ENCODE data around the gene KRT85. TPM values are rescaled to one million over a fixed set of nuclear protein-coding genes. Genes with fewer than 3 reads are reported as not detected.
"Not testable (repeated sequence)": the region's sequence is repeated elsewhere in the genome, so short reads cannot be mapped to it uniquely, and the experiment has no call there.

Gene KRT85
- polyA plus RNA-seq, 3 donors = not detected

DNA sequence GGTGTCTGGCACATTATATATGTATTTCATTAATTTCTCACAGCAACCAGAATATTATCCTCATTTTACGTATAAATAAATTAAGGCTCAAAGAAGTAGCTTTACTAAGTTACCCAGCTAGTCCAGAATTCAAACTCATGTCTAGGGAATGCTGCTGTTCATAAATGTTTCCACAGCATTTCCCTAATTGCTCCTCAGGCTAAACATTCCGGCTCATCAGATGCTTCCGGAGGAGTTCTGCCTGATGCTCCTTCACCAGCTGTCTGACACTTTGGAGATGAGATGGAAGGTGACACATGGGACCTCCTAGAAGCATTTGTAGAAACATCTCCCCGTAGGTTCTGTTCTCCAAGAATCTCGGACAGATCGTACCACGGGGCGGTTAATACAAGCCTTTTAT lies 12.1 kb downstream of the KRT85 start:
- no peak for DNase-seq (ENCODE audit: extremely low read depth in 1 of 11, low read depth in 9 of 11, low spot score in 4 of 11)

GRCh38 chr12:52354200-52354599 lies 13.1 kb downstream of the KRT85 start:
- no peak for DNase-seq (ENCODE audit: extremely low read depth in 1 of 11, low read depth in 9 of 11, low spot score in 4 of 11)

DNA sequence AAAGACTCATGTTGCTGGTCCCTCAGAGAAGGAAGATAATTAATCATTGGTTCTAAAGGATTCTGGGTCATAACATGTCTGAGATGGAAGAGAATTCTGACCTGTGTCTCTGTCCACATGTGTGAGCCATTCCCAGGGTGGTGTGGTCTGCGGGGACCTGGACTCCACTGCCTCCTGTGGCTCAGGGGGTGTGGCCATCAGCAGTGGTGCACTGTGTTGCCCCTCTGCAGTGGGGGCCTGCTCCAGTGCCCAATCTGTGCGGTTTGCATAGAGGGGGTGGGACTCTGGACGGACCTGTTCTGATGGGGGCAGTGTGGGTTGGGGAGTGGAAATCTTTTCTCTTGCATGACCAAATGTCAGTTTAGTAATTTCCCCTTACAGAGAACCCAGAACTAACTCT lies 13.5 kb downstream of the KRT85 start:
- no peak for DNase-seq (ENCODE audit: extremely low read depth in 1 of 11, low read depth in 9 of 11, low spot score in 4 of 11)

- DNase-seq (ENCODE audit: extremely low read depth in 1 of 11, low read depth in 9 of 11, low spot score in 4 of 11) = no peak
Observed at GRCh38 chr12:52352951-52353350, 14.3 kb downstream of the KRT85 start.

GRCh38 chr12:52351196-52352059 lies 15.9 kb downstream of the KRT85 start:
- DNase-seq (ENCODE audit: extremely low read depth in 1 of 11, low read depth in 9 of 11, low spot score in 4 of 11) = no peak

DNA sequence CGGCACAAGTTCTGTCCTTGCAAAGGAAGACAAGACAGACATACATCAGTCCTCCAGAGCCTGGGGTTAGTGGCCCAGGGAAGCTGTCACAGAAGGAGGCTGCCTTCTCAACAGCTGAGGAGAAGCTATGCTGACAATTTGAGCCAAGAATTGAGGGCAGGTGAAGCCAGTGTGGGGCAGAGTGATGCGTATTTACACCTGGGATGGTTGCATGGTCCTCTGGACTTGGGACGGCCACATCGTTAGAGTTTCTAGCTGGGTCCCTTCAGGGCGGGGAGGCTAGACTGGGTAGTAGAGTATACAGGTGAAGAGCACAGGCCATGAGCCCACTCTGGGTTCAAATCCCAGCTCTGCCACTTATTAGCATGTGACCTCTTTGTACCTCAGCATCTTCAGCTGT lies 16.5 kb downstream of the KRT85 start:
- no peak for DNase-seq (ENCODE audit: extremely low read depth in 1 of 11, low read depth in 9 of 11, low spot score in 4 of 11)

DNA sequence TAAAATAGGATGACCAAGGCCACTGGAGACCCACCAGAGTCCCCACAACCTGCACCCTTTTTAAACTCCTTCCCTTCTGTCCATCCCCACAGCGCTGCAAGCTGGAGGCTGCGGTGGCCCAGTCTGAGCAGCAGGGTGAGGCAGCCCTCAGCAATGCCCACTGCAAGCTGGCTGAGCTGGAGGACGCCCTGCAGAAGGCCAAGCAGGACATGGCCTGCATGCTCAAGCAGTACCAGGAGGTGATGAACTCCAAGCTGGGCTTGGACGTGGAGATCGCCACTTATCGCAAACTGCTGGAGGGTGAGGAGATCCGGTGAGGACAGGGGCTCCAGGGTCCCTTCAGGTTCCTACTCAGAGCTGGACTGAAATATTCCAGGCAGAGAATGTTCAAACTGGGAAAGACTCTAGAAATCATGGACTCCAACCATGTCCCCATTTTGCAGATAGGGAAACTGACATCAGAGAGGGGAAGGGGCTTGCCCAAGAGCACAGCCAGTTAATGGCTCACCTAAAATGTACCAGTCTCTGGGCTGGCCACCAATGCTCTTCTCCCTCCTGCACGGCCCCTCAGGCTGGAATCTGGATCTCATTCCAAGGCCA lies 17.2 kb downstream of the KRT85 start:
- DNase-seq (ENCODE audit: extremely low read depth in 1 of 11, low read depth in 9 of 11, low spot score in 4 of 11) = no peak

DNA sequence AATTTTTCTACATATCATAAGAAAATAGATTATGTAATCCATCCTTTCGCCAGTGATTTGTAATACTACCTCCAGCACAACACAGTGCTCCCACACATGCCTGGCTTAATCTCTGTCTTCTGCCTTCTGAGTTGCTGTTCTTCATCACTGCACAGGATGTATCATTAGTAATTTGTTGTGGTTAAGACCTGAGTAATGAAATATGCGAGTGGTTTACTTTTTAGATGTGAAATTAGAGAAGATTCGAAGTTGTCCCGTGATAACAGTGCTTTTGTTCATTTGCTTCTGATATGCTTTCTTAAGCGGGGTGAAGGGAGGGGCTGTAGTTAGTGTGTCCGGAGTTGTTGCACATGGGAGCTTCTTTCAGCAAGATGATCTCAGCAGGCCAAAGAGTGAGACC lies 18.1 kb downstream of the KRT85 start:
- no peak for DNase-seq (ENCODE audit: extremely low read depth in 1 of 11, low read depth in 9 of 11, low spot score in 4 of 11)

DNA sequence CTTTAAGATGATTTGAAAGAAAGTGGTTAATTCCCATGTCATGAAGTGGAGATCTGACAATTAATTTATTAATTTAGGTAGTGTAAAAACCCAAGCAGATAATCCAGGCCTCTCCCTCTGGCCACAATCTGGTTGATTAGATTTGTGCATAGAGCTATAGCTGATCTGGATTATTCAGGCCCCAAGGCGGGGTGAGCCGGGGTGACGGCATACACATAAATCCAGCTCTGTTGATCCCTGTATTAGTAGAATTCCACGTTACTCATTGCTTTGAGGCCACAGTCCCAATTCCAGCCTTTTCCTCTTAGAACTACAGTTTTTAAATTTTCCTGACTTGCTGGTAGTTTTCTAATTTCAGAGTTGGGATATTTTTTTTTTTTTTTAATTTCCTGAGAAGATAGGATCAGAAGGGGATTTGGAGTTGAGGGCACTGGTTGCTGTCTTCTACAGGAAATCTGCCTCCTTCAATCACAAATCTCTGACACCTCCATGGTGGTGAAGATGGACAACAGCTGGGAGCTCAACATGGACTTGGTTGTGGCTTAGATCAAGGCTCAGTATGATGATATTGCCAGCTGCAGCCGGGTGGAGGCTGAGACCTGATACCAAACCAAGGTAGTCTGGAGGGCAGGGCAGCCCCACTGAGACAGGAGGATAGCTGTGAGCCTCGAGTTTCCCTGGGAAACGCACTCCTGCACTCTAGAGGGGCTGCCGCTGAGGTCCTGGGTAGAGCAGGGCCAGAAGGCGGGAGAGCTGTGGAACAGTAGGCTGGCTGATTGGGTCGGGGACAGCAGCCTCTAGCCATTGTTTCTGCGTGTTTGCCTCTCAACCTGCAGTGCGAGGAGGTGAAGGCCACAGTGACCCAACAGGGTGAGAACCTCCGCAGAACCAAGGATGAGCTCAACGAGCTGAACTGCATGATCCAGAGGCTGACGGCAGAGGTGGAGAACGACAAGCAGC lies 19.4 kb downstream of the KRT85 start:
- no peak for DNase-seq (ENCODE audit: extremely low read depth in 1 of 11, low read depth in 9 of 11, low spot score in 4 of 11)

- DNase-seq (ENCODE audit: extremely low read depth in 1 of 11, low read depth in 9 of 11, low spot score in 4 of 11) = no peak
Observed at GRCh38 chr12:52347016-52347415, 20.3 kb downstream of the KRT85 start.

DNA sequence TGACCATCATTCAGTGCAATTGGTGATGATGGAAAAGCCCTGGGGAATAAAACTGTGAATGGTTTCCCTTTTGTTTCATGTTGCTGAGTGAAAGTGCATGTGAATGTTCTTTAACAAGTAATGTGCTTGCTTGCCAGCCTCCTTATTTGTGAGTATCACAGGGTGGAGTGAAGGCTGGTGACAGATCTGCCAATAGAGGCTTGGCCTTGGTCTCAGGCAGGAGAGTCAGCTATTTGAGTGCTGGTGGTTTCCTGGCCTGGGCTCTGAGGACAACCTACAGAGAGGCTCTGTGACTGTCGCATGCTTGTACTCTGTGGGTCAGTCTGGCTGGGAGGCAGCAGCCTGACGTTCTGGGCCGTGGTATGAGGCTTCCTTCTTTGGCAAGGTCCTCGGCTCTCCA lies 20.7 kb downstream of the KRT85 start:
- DNase-seq (ENCODE audit: extremely low read depth in 1 of 11, low read depth in 9 of 11, low spot score in 4 of 11) = no peak

DNA sequence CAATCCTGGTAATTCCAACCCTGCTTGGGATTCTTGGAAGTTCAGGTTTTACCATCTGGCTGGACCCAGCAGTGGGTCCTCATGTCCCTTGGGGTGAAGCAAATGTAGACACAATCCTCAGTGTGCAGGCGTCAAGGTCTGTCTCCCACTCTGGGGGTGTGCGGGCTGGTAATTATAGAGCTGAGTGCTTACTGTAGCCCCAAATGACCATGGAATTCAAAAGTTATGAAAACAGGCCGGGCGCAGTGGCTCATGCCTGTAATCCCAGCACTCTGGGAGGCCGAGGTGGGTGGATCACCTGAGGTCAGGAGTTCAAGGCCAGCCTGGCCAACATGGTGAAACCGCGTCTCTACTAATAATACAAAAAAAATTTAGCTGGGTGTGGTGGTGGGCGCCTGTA lies 22.2 kb downstream of the KRT85 start:
- not testable (repeated sequence) for DNase-seq (ENCODE audit: extremely low read depth in 1 of 11, low read depth in 9 of 11, low spot score in 4 of 11)

- DNase-seq (ENCODE audit: extremely low read depth in 1 of 11, low read depth in 9 of 11, low spot score in 4 of 11) = no peak
Observed at GRCh38 chr12:52344111-52344510, 23.2 kb downstream of the KRT85 start.

DNA sequence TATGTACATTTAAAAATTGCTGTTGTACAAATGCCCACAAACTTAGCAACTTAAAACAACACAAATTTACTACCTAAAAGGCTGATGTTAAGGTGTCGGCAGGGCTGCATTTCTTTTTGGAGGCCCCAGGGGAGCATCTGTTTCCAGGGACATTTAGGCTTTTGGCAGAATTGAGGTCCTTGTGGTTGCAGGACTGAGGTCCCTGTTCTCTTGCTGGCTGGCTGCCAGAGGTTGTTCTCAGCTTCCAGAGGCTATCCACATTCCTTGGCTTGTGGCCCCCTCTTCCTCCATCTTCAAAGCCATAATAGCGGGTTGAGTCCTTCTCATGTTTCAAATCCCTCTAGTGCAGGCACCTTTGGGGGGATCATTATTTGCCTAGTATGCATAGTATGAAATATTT lies 23.7 kb downstream of the KRT85 start:
- no peak for DNase-seq (ENCODE audit: extremely low read depth in 1 of 11, low read depth in 9 of 11, low spot score in 4 of 11)

GRCh38 chr12:52342781-52343490 lies 24.3 kb downstream of the KRT85 start:
- no peak for DNase-seq (ENCODE audit: extremely low read depth in 1 of 11, low read depth in 9 of 11, low spot score in 4 of 11)

DNA sequence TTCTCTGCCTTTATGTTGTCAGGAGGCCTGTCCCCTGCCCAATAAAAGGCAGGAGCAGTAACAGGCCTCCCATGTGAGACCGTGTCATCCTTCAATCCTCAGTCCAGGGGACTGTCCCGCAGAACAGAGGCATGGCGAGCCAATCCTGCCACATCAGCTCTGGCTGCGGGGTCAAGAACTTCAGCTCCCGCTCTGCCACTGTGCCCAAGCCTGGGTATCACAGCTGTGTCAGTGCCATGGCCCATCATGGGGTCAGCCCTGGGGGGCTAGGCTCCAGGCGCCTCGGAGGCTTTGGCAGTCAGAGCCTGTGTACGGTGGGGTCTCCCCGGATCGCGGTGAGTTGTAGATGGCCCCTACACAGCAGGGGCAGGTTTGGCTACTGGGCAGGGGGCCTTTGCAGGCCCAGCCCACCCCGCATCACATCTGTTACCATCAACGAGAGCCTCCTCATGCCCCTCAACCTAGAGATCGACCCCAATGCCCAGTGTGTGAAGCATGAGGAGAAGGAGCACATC lies 26.2 kb downstream of the KRT85 start:
- no peak for DNase-seq (ENCODE audit: extremely low read depth in 1 of 11, low read depth in 9 of 11, low spot score in 4 of 11)

- DNase-seq (ENCODE audit: extremely low read depth in 1 of 11, low read depth in 9 of 11, low spot score in 4 of 11) = no peak
Observed at GRCh38 chr12:52338241-52338960, 28.9 kb downstream of the KRT85 start.

DNA sequence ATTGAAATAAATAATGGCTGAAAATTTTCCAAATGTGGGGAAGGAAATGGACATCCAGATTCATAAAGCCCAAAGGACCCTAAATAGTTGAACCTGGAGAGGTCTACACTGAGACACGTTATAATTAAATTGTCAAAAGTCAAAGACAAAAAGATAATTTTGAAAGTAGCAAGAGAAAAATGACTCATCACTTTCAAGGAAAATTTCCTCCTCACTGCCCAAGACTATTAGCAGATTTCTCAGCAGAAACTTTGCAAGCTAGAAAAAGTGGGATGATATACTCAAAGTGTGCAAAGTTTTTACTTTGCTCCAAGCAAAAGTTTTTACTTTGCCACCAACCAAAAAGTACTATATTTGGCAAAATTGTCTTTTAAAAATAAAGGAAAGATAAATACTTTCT lies 30.2 kb downstream of the KRT85 start:
- no peak for DNase-seq (ENCODE audit: extremely low read depth in 1 of 11, low read depth in 9 of 11, low spot score in 4 of 11)
